Progenitor cell of endocrine pancreas (in vitro differentiated cells): ENCODE measurements around the gene CCDC69. TPM values are rescaled to one million over a fixed set of nuclear protein-coding genes. Genes with fewer than 3 reads are reported as not detected.

ENCODE experiments used
- DNase-seq: peaks from one replicate; pipeline ENCODE4 v3.0.0; 2021; ENCODE audit warnings: low spot score; ENCODE audit not compliant: unreplicated experiment
- H3K27ac Mint-ChIP-seq: 2 replicates; pipeline ENCODE4 v1.8.0; 2021; ENCODE audit warnings: mild to moderate bottlenecking, moderate library complexity, mixed read lengths
- H3K27me3 Mint-ChIP-seq: 2 replicates; pipeline ENCODE4 v1.8.0; 2021; ENCODE audit warnings: mixed read lengths
- H3K36me3 Mint-ChIP-seq: 2 replicates; pipeline ENCODE4 v1.8.0; 2022; ENCODE audit warnings: mixed read lengths; ENCODE audit not compliant: insufficient read depth
- H3K4me1 Mint-ChIP-seq: 2 replicates; pipeline ENCODE4 v1.8.0; 2021; ENCODE audit warnings: low read depth, mixed read lengths
- H3K4me3 Mint-ChIP-seq: 2 replicates; pipeline ENCODE4 v1.8.0; 2021; ENCODE audit warnings: low read depth, mild to moderate bottlenecking, moderate library complexity, mixed read lengths
- H3K9me3 Mint-ChIP-seq: 2 replicates; pipeline ENCODE4 v1.8.0; 2021; ENCODE audit warnings: low read depth, mixed read lengths
- total RNA-seq: library from RNA; stranded (reverse); gene quantifications from 2 replicates; pipeline ENCODE4 v1.2.1, GENCODE V29; 2021
- TF ChIP-seq, protein P1 (sequence below): fragments of 200-600 bp; sonication (generic); IDR thresholded peaks from one replicate; pipeline ENCODE4 v1.5.0; 2021; ENCODE audit warnings: antibody characterized with exemption, mild to moderate bottlenecking; ENCODE audit not compliant: unreplicated experiment

Gene CCDC69
- total RNA-seq, 1 donor from 2014 or later: 4.6 TPM

DNA sequence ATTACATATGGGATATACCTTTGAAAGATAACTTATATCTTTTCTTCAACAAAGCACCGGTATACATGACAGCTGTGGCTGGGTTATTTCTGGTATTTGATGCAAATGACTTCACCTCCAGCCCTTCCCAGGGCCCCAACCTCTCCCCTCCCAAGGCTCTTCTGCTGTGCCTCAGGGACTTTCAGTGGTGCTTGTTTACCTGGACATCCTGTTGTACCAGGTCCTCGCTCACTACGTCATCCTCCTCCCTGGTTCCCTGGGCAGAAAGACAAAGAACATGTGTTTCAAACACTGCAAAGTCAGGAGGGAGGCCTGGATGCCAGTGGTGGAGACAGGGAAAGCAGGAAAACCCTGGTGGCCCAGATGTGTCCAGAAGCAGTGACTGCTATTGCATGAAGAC lies 89.7 kb downstream of the CCDC69 start:
- no peak overlapping the region for H3K27ac Mint-ChIP-seq
- TF ChIP-seq, protein P1, sequence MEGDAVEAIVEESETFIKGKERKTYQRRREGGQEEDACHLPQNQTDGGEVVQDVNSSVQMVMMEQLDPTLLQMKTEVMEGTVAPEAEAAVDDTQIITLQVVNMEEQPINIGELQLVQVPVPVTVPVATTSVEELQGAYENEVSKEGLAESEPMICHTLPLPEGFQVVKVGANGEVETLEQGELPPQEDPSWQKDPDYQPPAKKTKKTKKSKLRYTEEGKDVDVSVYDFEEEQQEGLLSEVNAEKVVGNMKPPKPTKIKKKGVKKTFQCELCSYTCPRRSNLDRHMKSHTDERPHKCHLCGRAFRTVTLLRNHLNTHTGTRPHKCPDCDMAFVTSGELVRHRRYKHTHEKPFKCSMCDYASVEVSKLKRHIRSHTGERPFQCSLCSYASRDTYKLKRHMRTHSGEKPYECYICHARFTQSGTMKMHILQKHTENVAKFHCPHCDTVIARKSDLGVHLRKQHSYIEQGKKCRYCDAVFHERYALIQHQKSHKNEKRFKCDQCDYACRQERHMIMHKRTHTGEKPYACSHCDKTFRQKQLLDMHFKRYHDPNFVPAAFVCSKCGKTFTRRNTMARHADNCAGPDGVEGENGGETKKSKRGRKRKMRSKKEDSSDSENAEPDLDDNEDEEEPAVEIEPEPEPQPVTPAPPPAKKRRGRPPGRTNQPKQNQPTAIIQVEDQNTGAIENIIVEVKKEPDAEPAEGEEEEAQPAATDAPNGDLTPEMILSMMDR: no peak

DNA sequence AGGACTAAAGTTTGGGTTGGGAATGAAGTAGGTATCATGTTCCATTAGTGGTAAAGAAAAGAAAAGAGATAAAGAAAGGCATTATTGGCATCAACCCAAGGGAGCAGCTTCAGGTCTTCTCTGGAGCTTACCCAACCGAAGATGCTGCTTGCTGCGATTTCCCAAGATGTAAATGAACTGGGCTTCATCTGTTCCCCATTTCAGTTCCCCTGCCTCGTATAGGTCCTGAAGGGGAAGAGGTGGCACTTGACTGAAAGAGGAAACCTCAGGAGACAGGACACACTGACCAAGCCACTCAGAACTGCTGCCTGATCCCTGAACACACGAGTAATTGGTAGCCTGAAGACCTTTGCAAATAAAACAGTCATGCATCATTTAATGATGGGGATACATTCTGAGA lies 90.9 kb downstream of the CCDC69 start:
- no peaks in the 10 kb centered on the region for H3K36me3 Mint-ChIP-seq

More for the DNA sequence above, 89.7 kb downstream of the CCDC69 start:
- Mint-ChIP-seq H3K27me3 (no peaks in the 10 kb centered on the region), H3K4me3 (no peak overlapping the region), H3K9me3 (no peaks in the 10 kb centered on the region), H3K36me3 (no peaks in the 10 kb centered on the region), H3K4me1 (peaks cover 6% of the 10 kb centered on the region)
- DNase-seq: no peak

More for the DNA sequence above, 90.9 kb downstream of the CCDC69 start:
- Mint-ChIP-seq H3K4me1 (peaks cover 6% of the 10 kb centered on the region), H3K9me3 (no peaks in the 10 kb centered on the region), H3K4me3 (no peak overlapping the region), H3K27ac (no peak overlapping the region), H3K27me3 (no peaks in the 10 kb centered on the region)
- DNase-seq: no peak
- TF ChIP-seq, protein P1: no peak

Other genes with a start within 250 kb of the CCDC69 start
- gene GPX3, start 203.5 kb downstream of the CCDC69 start, total RNA-seq: 28.2 and 34.1 TPM in 2 replicates
- 53.8 and 55.0 TPM in 2 replicates for gene TNIP1, start 143.1 kb downstream of the CCDC69 start, total RNA-seq
- 27.7 and 28.5 TPM in 2 replicates for gene ANXA6, start 66.3 kb downstream of the CCDC69 start, total RNA-seq
- 26.2 and 27.1 TPM in 2 replicates for gene GM2A, start 29.1 kb upstream of the CCDC69 start, total RNA-seq
- gene SLC36A3, start 79.7 kb upstream of the CCDC69 start, total RNA-seq: not detected in 2 replicates
- gene SLC36A2, start 123.5 kb upstream of the CCDC69 start, total RNA-seq: not detected in 2 replicates
- 14.2 and 14.8 TPM in 2 replicates for gene SLC36A1, start 223.5 kb upstream of the CCDC69 start, total RNA-seq